AG09319 (cell line): Measurements from ENCODE around the gene IFNGR1.

Experiments
- DNase-seq: peaks from one replicate; pipeline ENCODE4 v3.0.0-alpha.2; 2010; ENCODE audit warnings: low read depth; ENCODE audit errors: extremely low read depth
- TF ChIP-seq, protein P1 (sequence below): IDR thresholded peaks from 2 replicates; pipeline ENCODE4 v1.5.1; 2011; ENCODE audit warnings: low read depth, mild to moderate bottlenecking, inconsistent platforms, low read length, moderate library complexity

The IFNGR1 gene

DNA sequence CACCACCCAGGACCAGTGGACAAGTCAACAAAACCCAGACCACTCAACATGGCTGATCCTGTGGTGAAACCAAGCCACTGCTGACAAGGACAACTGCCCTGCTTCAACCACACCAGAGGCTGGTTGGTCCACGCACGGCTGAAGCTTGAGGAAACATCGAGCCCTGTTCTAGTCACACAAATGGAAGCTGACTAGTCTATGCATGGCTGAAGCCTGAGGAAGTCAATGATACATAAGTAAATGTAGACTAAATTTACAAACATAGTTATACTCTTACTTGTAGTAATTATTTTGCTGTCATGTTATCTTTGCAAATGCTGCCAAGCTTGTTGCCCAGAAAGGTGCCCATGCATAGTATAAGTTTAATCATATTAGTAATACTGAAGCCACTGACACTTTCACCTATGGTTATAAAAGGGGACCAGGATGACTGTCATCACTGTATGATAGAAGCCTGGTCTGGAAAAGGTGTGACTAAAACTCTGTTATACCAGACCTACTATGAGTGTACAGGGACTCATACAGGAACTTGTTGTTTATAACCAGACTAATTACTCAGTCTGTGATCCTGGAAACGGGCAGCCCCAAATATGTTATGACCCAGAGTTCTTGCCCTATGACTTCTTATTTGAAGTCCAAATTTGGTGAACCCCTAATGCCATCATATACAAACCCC lies 51.3 kb downstream of the IFNGR1 start:
- no peak for DNase-seq

DNA sequence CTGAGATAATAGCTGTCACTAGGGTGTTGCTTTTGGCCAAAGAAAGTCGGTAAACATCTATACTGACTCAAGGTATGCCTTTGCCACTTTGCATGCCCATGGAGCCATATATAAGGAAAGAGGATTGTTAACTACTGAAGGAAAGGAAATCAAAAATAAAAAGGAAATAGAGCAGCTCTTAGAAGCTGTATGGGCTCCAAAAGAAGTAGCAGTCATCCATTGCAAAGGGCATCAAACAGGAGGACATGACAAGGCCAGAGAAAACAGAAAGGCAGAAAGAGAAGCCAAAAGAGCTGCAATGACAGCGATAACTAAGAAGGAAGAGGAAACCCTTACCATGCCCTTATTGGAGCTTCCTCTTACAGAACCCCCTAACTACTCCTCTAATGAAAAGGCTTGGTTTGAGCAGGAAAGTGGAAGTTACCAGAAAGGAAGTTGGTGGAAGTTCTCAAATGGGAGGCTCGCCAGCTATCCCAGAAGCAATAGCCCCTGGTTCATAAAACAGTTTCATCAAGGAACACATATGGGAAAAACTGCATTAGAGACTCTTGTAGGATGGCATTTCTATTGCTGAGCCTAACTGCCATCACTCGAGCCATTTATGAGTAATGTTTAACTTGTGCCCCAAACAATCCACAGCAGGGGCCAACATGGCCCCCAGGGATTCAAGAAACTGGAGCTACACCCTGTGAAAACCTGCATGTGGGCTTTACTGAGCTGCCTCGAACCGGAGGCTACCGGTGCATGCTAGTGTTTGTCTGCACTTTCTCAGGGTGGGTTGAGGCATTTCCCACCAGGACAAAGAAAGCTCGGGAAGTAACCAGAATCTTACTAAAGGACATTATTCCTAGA lies 52.7 kb downstream of the IFNGR1 start:
- DNase-seq = no peak
- TF ChIP-seq, protein P1, sequence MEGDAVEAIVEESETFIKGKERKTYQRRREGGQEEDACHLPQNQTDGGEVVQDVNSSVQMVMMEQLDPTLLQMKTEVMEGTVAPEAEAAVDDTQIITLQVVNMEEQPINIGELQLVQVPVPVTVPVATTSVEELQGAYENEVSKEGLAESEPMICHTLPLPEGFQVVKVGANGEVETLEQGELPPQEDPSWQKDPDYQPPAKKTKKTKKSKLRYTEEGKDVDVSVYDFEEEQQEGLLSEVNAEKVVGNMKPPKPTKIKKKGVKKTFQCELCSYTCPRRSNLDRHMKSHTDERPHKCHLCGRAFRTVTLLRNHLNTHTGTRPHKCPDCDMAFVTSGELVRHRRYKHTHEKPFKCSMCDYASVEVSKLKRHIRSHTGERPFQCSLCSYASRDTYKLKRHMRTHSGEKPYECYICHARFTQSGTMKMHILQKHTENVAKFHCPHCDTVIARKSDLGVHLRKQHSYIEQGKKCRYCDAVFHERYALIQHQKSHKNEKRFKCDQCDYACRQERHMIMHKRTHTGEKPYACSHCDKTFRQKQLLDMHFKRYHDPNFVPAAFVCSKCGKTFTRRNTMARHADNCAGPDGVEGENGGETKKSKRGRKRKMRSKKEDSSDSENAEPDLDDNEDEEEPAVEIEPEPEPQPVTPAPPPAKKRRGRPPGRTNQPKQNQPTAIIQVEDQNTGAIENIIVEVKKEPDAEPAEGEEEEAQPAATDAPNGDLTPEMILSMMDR = no peak

More for the DNA sequence above, 51.3 kb downstream of the IFNGR1 start:
- TF ChIP-seq, protein P1 = no peak

DNA sequence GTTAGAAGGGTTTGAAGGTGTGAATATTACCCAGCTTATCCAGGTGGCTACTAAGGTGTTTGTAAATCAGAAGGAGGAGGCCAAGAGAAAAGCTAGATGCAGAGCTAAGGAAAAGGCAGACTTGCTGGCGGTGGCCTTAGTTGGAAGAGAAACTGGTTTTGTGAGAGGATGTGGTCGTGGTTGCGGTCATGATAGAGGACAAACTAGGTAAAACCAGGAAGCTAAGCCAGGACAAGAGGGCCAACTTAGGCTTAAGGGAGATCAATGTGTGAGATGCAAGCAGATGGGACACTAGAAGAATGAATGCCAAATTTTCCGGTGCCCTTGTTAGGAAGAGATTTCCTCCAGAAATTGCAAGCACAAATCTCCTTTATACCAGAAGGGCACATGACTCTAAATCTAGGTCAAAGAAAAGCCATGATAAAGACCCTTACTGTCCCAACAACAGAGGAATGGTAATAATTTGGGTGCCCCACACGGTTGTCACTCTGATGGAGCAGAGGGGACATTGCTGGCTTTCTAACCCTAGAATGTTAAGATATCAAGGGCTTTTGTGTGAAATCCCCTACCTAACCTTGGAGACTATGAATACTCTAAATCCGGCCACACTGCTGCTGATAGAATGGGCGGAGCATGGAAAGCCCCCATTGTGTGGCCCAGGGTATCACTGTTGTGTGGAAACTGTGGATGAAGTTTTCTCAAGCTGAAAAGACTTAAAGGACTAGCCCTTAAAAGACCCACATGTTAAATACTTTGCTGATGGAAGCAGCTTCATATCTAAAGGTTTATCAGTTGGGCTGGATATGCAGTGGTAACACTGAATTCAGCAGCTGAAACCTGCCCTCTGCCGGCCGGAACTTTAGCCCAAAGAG lies 53.6 kb downstream of the IFNGR1 start:
- DNase-seq = no peak

DNA sequence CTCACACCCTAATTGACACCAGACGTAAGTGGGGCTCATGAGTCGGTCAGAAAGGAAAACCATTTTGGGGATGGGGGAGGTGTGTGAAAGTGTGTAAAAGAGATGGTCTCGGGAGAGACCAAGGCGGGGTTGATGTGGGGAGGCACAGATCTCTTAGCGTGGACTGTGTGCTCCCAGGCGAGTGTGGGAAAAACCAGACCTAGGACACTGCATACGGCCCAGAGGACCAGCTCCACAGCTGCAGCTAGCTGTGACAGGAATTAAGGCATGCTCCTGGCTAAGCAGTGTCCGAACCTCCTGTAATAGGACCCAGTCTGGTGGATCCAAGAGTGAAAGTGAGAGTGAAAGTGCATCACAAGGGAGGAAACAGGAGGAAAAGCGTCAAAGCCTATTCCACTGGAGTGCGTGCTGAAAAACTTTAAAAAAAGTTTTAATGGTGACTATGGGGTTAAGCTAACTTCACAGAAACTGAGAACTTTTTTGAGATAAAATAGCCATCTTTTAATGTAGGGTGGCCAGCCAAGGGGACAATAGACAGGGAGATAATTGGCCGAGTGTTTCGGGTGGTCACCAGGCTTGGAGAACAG lies 55.4 kb downstream of the IFNGR1 start:
- TF ChIP-seq, protein P1 = no peak
- DNase-seq = no peak

More for the DNA sequence above, 53.6 kb downstream of the IFNGR1 start:
- TF ChIP-seq, protein P1 = peak; percentile 25

DNA sequence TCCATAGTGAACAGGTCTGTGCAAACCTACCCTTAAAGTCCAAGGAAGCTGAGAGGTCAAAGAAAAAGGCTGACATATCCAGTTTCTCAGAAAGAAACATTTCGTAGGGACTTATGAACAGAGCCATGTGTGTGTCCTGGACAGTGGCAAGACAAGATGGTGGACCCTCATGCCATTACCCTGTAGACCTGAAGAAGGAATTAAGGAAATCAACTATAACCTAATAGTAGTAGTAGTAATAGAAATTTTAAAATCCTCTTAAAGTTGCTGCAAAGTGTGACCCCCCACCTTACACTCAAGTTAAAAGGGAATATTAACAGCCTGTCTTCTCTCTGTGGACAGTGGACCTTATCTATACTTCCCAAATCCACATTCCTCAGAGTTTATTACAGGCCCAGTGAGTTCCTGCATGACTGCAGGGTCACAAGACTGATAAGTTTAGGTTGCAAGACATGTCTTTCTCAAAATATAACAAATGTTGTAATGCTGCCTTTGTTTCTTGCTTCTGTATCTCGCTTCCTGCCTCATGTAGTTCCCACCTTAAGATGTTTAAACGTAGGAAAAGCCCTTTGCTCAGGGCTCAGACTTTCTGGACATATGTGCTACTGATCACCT lies 56.4 kb downstream of the IFNGR1 start:
- no peak for DNase-seq
- TF ChIP-seq, protein P1 = no peak

- TF ChIP-seq, protein P1 = no peak
- DNase-seq = no peak
Observed at GRCh38 chr6:137161949-137162348, 57.2 kb downstream of the IFNGR1 start.
